K562 (cell line): Measurements from ENCODE around the gene TBC1D5. TPM values are rescaled to one million over a fixed set of nuclear protein-coding genes. Genes with fewer than 3 reads are reported as not detected.

Experiments used
- ATAC-seq: fragments of 200-7000 bp; cut with Tn5 transposase; 3 replicates; pipeline ENCODE4 v1.9.1; 2020; ENCODE audit warnings: moderate library complexity
- BruUV-seq: library from RNA; stranded (reverse); fragments of 400-500 nt; replicated peaks from 2 replicates; lab custom pipeline; 2021; lab: Mats Ljungman, UMichigan
- CTCF ChIA-PET: fragments of 300-600 bp; formaldehyde crosslinking; extraction: SDS; loops from one replicate; lab custom pipeline; 2021; ENCODE audit warnings: low intra/inter-chr PET ratio; lab: Yijun Ruan, JAX
- POLR2A ChIA-PET: fragments of 300-600, 350-650 bp; sonication (Branson Sonifier 250); formaldehyde crosslinking; extraction: SDS; loops from one replicate; lab custom pipeline; 2021; ENCODE audit warnings: antibody characterized with exemption, inconsistent platforms; lab: Yijun Ruan, JAX
- DNase-seq, 4 experiments: peaks; one replicate each; pipeline versions ENCODE4 v3.0.0 to v3.0.0-alpha.2; 2011 to 2018; ENCODE audit warnings: low spot score in 3 of 4, mixed read lengths in 3 of 4; ENCODE audit errors: extremely low read depth in 1 of 4
- FAIRE-seq: peaks from 2 replicates; lab custom pipeline; 2011; peaks lifted over from hg19 to GRCh38; lab: Jason Lieb, UNC
- H2AFZ ChIP-seq: 2 replicates; pipeline ENCODE4 v1.6.0; 2011; ENCODE audit warnings: low read depth, low read length, control low read depth, inconsistent platforms
- H3K27ac ChIP-seq: fragments of 200-600 bp; 3 replicates; pipeline ENCODE4 v1.8.0; 2011; ENCODE audit warnings: low read depth, mild to moderate bottlenecking, control low read depth, inconsistent platforms, low read length, moderate library complexity, mixed read lengths; ENCODE audit errors: extremely low read depth
- H3K27me3 ChIP-seq, 2 experiments: fragments of 300-600 bp in 1 of 2; 2 replicates in 1 of 2; 3 replicates in 1 of 2; pipeline versions ENCODE4 v1.6.0 to v1.8.0; 2011; ENCODE audit warnings: inconsistent platforms in 2 of 2, low read length in 2 of 2, mild to moderate bottlenecking in 1 of 2, mixed read lengths in 1 of 2, moderate library complexity in 1 of 2; ENCODE audit not compliant: control insufficient read depth in 2 of 2, insufficient read depth in 2 of 2
- H3K36me3 ChIP-seq: fragments of 300-600 bp; 3 replicates; pipeline ENCODE4 v1.8.0; 2011; ENCODE audit warnings: mild to moderate bottlenecking, low read length, inconsistent platforms; ENCODE audit not compliant: control insufficient read depth, insufficient read depth
- H3K4me1 ChIP-seq, 2 experiments: fragments of 200-600 bp in 1 of 2; replicated peaks in 1 of 2; 2 replicates in 1 of 2; 3 replicates in 1 of 2; pipeline versions ENCODE4 v1.5.1 to v1.8.0; 2011; ENCODE audit warnings: inconsistent platforms in 2 of 2, low read length in 2 of 2, mild to moderate bottlenecking in 1 of 2, mixed read lengths in 1 of 2, moderate library complexity in 1 of 2; ENCODE audit not compliant: control insufficient read depth in 2 of 2, insufficient read depth in 2 of 2
- H3K4me2 ChIP-seq: 2 replicates; pipeline ENCODE4 v1.6.1; 2011; ENCODE audit warnings: low read length, control low read depth, inconsistent platforms, mixed read lengths; ENCODE audit not compliant: insufficient read depth
- H3K4me3 ChIP-seq: fragments of 200-600 bp; sonication (generic), shearing (Covaris generic); 2 replicates; pipeline ENCODE4 v1.5.1; 2016; ENCODE audit warnings: control low read depth, inconsistent platforms
- H3K79me2 ChIP-seq: fragments of 200-600 bp; 3 replicates; pipeline ENCODE4 v1.8.0; 2011; ENCODE audit warnings: low read length, inconsistent platforms; ENCODE audit not compliant: control insufficient read depth, insufficient read depth
- H3K9ac ChIP-seq, 2 experiments: 2 replicates each; pipeline versions ENCODE4 v1.6.0 to v1.6.1; 2011; ENCODE audit warnings: low read depth in 2 of 2, low read length in 2 of 2, control low read depth in 1 of 2, inconsistent platforms in 1 of 2, mild to moderate bottlenecking in 1 of 2, mixed read lengths in 1 of 2; ENCODE audit not compliant: insufficient read depth in 1 of 2
- H3K9me1 ChIP-seq: one replicate; pipeline ENCODE4 v1.6.0; 2011; ENCODE audit warnings: inconsistent platforms, mild to moderate bottlenecking, low read length, moderate library complexity; ENCODE audit not compliant: control insufficient read depth, insufficient read depth
- H3K9me3 ChIP-seq: replicated peaks from 2 replicates; pipeline ENCODE4 v1.5.1; 2011; ENCODE audit warnings: low read depth, low read length, inconsistent platforms; ENCODE audit not compliant: control insufficient read depth, insufficient read depth
- H4K20me1 ChIP-seq: replicated peaks from 2 replicates; pipeline ENCODE4 v1.6.1; 2011; ENCODE audit warnings: low read length, inconsistent platforms, mixed read lengths; ENCODE audit not compliant: control insufficient read depth, insufficient read depth
- CCNT2 ChIP-seq: IDR thresholded peaks from 2 replicates; pipeline ENCODE4 v1.6.1; 2011; ENCODE audit warnings: borderline replicate concordance, low read depth, mild to moderate bottlenecking, moderate library complexity, mixed read lengths, low read length; ENCODE audit not compliant: insufficient read length; ENCODE audit errors: extremely low read depth
- CHD7 ChIP-seq: fragments of 200-600 bp; sonication (generic); IDR thresholded peaks from one replicate; pipeline ENCODE4 v1.6.1; 2012; ENCODE audit warnings: mild to moderate bottlenecking, low read depth, low read length, inconsistent platforms
- FUS ChIP-seq: fragments of 200-400 bp; formaldehyde crosslinking; optimal IDR thresholded peaks from 2 replicates; pipeline ENCODE3; 2017; ENCODE audit warnings: low read depth, low read length
- HDAC2 ChIP-seq: fragments of 450-650 bp; IDR thresholded peaks from 2 replicates; pipeline ENCODE4 v1.6.1; 2016; ENCODE audit warnings: mild to moderate bottlenecking
- SMARCE1 ChIP-seq: fragments of 450-650 bp; IDR thresholded peaks from 2 replicates; pipeline ENCODE4 v1.7.1; 2016; ENCODE audit warnings: mild to moderate bottlenecking
- ZBED1 ChIP-seq: IDR thresholded peaks from 2 replicates; pipeline ENCODE4 v1.6.1; 2014
- ZFP91 ChIP-seq: sonication (generic); formaldehyde crosslinking; IDR thresholded peaks from 2 replicates; pipeline ENCODE4 v1.8.0; 2022; ENCODE audit warnings: mild to moderate bottlenecking, missing genetic modification reagents
- ZNF77 ChIP-seq: fragments of 250-450 bp; sonication (Bioruptor Pico); IDR thresholded peaks from 2 replicates; pipeline ENCODE4 v1.5.0; 2020
- in situ Hi-C: fragments of 300-500 bp; cut with MboI; formaldehyde crosslinking; loops from 4 replicates; pipeline ENCODE4 v1.15.0; 2018; ENCODE audit warnings: inconsistent platforms, mixed read lengths
- intact Hi-C: fragments of 100-400 bp; cut with micrococcal nuclease; formaldehyde crosslinking; loops from 2 replicates; pipeline ENCODE4 v1.14.2; 2022
- polyA plus RNA-seq, 8 experiments: library from polyadenylated mRNA; depleted of rRNA in 4 of 8; stranded (reverse) in 5 of 8; unstranded in 3 of 8; fragments of >200 nt; fragmentation: Nextera tagmentation in 2 of 8; fragmentation: Illumina TruSeq in 1 of 8; extraction: Ambion mirVana in 2 of 8; extraction: Trizol in 1 of 8; gene quantifications; 2 replicates each; pipeline versions ENCODE4 v1.2.1 to v1.2.3, GENCODE V29; 2011 to 2014; ENCODE audit warnings: inconsistent platforms in 1 of 8, missing spikeins in 1 of 8
- total RNA-seq, 7 experiments: library from RNA; depleted of rRNA in 6 of 7; stranded (reverse); fragments of >200 nt in 6 of 7; fragmentation: Illumina TruSeq in 2 of 7; extraction: Trizol in 2 of 7; gene quantifications; 2 replicates each; pipeline versions ENCODE4 v1.2.1 to v1.2.3, GENCODE V29; 2011 to 2021; ENCODE audit warnings: low replicate concordance in 1 of 7

TBC1D5 gene
- total and polyA plus RNA-seq, 9 of the 15 experiments (the other 6 are each of a cell fraction or from before 2014, with no cell fraction given): 2.9 to 38.1 (median 25.6) TPM

- intact Hi-C loops (loop anchor here (5.0 kb wide), 2 partner anchors 200 to 310 kb away; no protein-coding TSS in a partner anchor), in situ Hi-C loops (loop anchor here (10.0 kb wide), 1 partner anchor 628 kb away; the partner anchor contains the start of gene DAZL)
- H3K27ac ChIP-seq: no peak overlapping the region
- FAIRE-seq (no peak), DNase-seq (no peak), ATAC-seq (no peak)
- no peaks in the 10 kb centered on the region for H3K4me1 ChIP-seq
- no peak overlapping the region for H2AFZ ChIP-seq
- POLR2A ChIA-PET: interaction anchor here (1.2 kb wide), 1 partner anchor 9 kb away, joined by 3 read pairs; no protein-coding TSS in a partner anchor
- no peaks in the 10 kb centered on the region for H3K9me3 ChIP-seq
- no peaks in the 10 kb centered on the region for H3K36me3 ChIP-seq
- H4K20me1 ChIP-seq: no peaks in the 10 kb centered on the region
- no peak overlapping the region for H3K9ac ChIP-seq
- H3K4me3 ChIP-seq: no peak overlapping the region
- H3K79me2 ChIP-seq: no peaks in the 10 kb centered on the region
- H3K27me3 ChIP-seq: no peaks in the 10 kb centered on the region
- H3K4me2 ChIP-seq: no peak overlapping the region
- CTCF ChIA-PET: interaction anchor here (0.9 to 3.5 kb wide), 2 partner anchors 403 to 632 kb away, joined by 5 to 31 read pairs; no protein-coding TSS in a partner anchor
- no peaks in the 10 kb centered on the region for H3K9me1 ChIP-seq
- BruUV-seq: no TSS peak
- TF ChIP-seq ZFP91 (CRISPR knock-in tag) (no peak), SMARCE1 (no peak), CCNT2 (no peak), ZNF77 (CRISPR knock-in tag) (no peak), HDAC2 (no peak), ZBED1 (no peak), CHD7 (no peak), FUS (no peak)
Observed at GRCh38 chr3:17232442-17232841, 510.0 kb downstream of the TBC1D5 start.
